HG03520 (cell line): ENCODE results near the gene ARHGEF7.

ENCODE experiments used
- ATAC-seq: cut with Tn5 transposase; IDR thresholded peaks from one replicate; pipeline ENCODE4 v1.9.1; 2021; ENCODE audit warnings: mild to moderate bottlenecking, moderate library complexity; ENCODE audit not compliant: unreplicated experiment

Gene ARHGEF7

DNA sequence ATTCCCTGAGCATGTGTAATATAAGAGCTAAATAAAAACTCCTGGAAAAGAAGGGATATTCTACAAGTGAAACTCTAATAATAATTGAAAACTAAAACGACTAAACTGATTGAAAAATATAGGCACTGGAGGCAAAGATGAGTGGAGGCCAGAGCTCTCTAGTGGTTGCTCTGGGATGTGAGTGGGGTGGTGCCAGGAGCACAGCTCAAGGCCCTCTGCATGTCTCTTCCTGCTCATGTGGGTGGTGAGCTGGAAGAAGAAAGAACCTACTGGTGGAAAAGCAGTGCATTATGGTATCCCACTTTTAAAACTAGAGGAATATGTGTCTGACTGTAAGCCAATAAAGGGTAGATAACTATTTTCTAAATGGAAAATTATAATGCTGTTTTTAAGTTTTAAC lies 15.8 kb upstream of the ARHGEF7 start:
- ATAC-seq: no peak

DNA sequence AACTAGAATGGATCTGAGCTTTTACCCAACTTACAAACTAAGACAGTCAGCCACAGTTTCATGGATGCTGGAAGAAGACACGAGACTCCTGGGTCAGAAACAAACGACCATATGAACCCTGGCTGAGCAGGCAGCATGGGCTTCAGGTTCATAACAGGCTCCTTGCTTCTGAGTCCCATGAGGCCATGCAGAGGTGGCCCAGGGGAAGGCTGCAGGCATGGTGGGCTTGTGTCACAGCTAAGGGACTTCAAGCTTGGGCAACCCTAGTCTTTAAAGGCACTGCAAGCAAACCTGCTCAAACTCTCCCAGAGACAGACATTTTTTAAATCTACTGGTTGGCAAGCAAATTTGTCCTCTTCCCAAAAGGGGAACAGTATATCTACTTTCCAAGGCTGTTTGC lies 5.1 kb upstream of the ARHGEF7 start:
- no peak for ATAC-seq

DNA sequence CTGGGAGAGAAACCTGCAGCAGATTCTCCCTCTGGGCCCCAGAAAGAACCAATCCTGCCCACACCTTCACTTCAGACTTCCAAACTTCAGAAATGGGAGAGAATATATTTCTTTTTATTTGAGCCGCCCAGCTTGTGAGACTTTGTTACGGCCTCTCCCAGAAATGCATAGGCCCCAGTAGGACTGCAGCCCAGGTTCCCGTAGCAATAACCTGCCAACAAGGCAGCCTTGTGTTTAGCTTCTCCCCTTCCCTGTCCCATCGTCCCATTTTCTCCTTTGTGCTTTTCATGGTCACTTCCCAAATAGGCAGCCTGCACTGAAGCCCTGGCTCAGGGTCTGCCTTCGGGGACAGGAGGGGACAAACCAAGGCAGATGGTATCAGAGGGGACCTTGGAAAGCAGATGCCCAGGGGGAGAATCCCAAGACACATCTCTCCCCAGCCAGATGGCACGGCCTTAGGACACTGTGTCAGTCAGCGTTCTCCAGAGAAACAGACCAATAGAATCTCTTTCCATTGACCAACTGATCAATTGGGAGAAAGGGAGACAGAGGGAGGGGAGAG lies 3.7 kb upstream of the ARHGEF7 start:
- ATAC-seq: no peak

DNA sequence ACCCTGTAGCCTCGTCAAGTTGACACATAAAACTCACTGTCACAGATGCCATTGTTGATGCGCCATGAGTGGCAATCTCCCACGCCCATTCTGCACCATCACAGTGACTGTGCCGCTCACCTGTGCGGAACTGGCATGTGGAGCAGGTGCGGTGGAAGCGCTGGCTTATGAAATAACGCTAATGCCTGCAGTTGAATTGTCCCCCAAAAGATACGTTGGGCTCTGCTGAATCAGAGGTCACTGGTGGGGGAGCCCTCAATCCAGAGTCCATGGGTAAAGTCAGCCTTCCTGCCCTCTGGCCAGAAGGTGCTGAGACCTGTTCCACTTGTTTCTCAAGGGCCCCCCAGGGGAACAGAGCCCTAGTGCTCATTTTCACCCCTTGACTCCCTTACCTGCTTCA lies 2.9 kb upstream of the ARHGEF7 start:
- no peak for ATAC-seq

DNA sequence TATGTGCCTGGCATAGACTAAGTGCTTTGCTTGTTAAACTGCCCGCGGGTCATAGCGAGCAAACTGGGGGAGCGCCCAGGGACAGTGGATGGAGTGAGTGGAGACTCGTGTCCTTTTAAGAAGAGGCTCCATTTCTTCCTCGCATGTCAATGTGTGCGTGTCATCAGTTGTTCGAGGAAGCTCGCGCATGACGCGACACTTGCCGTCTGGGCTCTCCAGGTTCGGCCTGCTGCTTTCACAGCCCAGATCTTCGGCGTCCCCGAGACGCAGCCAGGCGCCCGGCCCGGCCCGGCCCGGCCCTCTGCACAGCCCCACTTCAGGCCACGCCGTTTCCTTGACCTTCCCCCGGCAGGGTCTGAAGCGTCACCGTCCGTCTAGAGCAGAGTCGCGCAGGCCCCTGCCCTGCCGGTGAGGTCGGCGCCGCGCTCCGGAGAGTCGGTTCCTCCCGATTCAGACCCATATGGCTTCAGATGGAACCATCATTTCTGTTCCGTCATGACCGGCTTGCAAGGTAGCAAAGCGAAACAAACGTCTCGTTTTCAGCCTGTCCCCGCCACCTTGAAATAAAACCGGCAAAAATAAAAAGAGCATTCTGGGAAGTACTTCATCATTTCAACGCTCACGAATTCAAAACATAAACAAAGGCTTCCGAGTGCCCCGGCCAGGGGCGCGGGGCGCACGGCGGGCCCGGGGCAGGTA lies 599 bp upstream of the ARHGEF7 start:
- no peak for ATAC-seq

DNA sequence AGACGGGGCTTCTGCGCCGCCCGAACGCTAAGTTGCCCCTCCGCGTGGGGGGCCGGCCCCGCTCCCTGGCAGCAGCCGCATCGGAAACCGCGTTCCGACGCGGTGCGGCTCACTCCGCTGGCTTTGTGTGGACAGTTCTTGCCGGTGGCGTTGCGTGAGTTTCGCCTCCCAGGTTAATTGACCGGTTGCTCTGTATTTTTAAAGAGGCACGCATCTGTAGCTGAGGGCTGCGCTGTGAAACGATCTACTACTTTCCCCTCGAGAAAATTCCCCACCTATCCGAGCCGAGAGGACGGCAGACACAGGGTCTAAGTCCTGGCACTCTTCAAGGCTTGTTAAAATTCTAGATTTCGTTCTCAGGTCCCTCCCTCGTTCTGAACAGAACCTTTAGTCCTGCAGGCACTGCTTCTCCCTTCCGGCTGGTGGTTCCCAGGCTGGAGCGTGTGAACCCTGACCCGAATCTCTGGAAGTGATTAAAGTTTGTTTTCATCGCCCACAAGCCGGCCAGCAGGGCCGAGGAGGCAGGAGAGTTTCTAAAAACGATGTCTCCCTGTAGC lies 933 bp downstream of the ARHGEF7 start:
- ATAC-seq: no peak

DNA sequence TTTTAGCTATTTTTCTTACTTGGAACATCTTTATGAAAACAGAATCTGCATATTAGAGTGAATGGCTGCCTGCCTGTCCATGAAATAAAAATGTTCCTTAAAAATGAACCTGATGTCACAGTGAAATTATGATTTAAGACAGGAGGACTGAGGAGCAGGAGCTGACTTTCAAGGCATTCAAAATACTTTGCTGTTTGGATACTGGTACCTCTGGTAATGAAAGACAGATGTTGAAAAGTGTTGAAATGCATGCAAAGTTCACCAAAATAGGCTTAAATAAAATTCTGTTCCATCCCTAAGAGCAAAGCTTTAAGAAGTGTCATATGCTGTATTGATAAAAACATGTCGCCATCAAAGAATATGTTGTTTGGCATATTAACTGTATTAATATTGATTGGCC lies 1.7 kb downstream of the ARHGEF7 start:
- no peak for ATAC-seq

DNA sequence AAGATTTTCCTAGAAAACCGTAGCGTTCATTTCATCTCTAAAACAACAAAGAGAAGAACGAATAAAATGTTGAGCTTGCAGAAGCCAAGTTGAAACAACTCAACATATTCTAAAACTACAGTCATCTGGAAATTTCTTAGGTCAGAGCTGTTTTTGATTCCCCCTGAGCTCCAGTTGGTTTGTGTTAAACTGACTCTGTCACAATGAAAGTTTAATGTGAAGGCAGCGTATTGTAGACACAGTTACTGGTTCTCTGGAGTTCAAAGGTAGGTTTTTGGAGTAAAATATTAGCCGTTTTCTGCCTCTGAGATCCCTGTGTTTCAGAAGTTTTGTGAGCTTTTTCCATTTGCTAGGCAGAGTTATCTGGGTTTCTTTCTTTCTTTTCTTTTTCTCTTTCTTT lies 2.2 kb downstream of the ARHGEF7 start:
- no peak for ATAC-seq

DNA sequence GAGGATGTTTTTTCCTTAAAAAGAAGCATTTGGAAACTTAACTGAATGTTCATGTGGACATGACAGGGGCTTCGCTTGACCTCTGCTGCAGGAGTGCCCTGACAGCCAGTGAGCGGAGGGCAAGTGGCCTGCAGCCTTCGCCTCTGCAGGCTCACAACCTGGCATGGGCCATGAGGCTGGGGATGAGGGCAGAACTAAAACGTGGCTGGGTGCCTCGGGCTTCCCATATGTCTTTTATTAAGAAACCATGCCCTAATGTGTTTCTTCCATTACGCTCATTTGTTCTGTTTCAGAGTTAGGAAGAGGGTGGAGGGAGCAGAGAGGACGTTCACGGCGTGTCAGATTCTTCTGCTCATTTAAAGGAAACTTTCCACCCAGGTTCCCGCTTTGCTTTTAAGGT lies 2.9 kb downstream of the ARHGEF7 start:
- no peak for ATAC-seq

DNA sequence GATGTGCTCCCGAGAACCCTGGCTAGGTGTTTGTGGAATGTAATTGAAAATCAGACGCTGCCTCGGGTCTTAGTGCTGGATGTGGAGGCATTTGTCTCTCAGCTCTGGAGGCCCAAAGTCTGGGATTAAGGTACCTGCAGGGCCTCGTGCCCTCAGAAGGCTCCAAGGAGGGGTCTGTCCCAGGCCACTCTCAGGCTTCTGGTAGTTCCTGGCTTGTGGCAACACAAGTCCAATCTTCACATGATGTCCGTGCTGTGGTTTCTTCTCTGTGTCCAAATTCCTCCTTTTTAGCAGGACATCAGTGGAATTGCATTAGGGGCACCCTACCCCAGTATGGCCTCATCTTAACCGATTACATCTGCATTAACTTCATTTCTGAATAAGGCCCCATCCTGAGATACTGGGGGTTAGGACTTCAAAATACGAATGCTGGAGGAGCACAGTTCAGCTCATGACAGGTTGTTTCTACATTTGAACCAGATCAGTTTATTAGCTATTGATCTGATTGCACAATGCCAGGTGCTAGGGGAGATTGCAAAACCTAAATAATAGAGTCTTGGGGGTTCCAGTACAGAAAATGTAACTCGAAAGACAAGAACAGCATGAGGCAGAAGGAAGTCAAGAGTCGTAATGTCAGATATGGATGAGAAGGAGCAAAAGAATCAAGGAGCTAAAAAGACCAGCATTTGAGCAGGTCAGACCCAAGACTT lies 3.9 kb downstream of the ARHGEF7 start:
- ATAC-seq: no peak

DNA sequence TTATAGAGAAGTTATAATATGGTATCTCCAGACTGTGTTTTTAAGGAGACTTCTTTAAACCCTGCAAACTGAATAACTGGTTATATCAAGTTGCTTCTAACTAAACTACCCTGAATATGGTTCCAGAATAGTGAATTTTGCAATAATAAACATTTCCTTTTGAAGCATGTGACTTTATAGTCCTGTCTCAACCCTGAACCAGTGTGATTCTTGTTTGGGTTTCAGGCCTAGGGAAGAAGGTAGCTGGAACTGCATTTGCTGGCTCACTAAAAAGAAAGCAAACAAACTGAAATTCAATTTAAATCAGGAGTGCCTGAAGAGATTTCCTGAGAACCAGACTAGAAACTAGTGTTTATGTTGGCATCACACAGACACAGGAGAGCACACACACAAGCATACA lies 4.9 kb downstream of the ARHGEF7 start:
- ATAC-seq: no peak

DNA sequence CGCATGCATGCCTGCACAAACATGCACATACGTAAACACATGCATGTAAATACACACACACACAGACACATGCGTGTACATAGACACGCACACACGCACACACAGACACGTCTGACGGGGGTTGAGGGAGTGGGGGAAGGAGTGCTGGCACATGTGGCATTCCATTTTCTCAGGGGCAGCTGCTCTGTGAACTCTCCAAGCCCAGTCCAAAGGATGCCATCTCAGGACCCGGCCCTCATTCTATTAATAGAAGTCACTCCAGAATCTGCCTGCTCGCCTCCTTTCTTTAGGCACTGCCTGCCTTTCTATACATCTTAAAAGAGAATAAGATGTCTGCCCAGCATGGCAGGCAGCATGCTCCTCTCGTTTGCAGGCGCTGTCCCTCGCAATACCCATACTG lies 5.3 kb downstream of the ARHGEF7 start:
- no peak for ATAC-seq

DNA sequence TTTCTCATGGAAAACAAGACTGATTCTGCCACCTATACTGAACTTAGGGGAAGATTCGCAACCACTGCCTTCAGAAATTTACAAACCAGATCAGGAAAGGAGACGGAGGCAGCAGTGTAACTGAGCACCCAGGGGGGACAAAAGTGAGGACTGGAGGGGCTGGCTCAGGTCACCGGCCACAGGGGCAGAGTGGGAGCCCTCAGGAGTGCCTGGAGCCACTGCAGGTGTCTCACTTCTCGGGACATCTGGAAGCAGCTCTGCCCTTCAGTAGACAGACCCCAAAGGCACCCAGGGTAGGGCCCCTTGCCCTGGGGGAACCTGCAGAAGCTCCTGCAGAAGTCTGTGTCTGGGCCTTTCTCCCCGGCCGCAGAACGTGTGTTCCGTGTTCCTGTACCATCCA lies 5.8 kb downstream of the ARHGEF7 start:
- ATAC-seq: no peak

DNA sequence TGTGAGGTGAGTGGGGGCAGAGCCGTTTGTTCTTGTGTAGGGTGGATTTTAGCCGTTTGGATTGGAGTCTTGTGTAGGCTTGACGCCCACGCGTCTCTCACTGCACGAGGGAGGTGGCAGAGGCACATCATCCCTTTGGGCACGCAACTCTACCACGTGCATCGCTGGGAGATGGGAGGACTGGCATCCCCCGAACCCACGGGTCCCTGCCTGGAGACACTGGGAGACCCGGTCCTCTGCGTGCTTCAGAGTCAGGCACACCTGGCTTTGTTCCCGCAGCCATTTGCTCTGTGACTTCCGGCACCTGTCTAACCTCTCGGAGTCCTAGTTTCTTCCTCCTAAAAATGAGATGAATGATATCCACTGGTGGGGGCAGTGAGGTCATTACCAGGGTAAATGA lies 6.4 kb downstream of the ARHGEF7 start:
- no peak for ATAC-seq

DNA sequence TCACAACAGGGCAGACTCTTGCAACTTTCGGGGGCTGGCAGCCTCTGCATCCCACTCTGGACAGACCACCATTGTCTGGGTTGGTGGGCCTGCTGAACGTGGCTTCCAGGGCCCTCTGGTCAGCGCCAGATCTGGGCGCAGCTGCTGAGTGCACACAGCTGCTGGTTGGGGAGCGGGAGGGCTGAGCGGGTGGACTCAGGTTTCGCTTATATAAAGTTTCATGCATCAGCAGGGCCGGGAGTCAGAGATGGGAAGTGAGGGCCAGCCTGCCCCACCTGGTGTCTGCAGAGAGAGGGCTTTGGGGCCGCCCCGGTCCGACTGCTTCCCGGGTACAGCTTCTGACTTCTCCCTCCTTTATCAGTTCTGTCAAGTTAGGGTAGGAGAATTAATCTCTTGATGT lies 6.9 kb downstream of the ARHGEF7 start:
- no peak for ATAC-seq

DNA sequence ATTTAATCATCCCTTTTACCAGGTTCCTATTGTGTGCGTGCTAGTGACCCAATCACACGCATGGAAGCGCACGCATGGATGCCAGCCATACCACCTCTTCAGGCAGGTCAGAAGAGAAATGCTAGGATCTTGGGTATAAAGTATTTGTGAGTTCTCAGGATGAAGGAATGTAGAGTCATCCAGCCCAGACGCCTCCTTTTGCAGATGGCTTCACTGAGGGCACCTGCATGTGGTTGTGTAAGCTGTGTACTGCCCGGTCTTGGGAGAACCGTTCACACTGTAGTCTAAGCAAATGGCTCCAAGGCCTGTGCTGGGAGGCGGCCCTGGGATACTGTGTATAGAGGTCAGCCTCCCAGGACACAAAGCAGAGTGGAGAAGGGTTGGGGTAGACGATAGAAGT lies 7.5 kb downstream of the ARHGEF7 start:
- no peak for ATAC-seq

DNA sequence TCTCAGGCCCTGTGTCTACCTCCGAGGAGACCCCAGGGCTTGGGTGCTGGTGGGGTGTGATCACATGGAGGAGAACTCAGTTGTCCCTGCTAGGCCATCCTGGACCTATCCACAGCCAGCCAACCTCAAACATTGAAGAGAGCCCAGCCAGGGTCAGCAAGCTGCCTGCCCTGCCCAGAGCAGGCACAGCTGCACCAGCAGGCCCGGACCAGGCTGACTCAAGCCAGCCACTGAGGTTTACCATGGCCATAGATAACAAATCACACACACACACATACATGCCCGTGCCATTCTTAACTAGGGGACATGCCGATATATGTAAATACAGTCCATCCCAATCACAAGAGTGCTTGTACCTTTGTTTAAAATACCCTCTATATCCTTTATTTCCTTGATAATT lies 8.1 kb downstream of the ARHGEF7 start:
- no peak for ATAC-seq

DNA sequence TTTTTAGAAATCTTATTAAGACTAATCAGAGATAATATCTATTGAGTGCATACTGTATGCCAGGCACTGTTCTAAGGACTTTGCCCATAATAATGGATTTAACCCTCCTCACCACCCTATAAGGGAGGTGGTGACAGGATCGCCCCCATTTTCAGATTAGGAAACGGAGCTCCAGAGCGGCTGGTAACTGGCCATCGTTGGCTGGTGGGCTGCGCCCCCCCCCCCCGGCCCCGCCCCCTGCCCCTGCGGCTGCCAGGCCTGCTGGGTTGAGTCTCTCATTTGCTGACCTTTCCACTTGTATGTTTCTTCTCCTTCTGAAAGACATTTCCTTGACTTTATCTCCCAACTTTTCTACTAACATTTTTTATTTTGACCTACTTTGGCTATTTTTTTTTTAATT lies 8.5 kb downstream of the ARHGEF7 start:
- ATAC-seq: no peak

DNA sequence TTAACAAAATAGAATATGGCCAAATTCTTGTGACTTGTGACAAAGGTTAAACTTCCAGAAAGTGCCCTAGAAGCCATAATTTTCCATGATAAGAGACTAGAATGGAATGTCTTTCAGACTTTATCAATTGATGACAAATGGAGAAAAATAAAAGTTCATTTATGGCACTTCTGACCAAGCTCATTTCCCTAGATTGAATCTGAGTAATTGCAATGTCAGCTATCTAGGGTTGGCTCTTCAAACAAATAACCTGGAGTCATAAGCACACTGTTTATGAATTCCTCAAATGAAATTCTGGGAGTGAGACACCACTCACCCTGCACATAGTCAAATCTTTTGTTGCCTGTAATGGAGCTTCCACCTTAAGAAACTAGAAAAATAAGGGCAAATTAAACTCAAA lies 11.4 kb downstream of the ARHGEF7 start:
- no peak for ATAC-seq

DNA sequence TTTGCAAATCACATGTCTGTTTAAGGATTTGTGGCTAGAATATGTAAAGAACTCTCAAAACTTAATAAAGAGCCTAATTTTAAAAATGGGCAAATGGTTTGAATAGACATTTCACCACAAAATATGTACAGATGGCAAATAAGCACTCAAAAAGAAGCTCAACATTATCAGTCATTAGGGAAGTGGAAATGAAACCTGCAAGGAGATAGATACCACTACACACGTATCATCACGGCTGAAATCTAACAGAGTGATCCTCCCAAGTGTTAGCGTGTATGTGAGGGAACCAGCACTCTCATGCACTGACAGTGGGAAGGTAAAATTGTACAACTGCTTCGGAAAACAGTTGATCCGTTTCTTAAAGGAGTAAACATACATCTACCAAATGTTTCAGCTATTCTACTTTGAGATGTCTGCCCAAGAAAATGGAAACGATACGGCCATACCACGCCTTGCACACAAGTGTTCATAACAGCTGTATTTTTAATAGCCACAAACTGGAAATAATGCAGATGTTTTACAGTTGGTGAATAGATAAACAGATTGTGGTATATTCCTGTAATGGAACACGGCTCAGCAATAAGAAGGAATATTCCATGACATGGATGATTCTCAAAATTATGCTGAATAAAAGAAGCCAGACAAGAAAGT lies 14.5 kb downstream of the ARHGEF7 start:
- peak; percentile 99 for ATAC-seq

DNA sequence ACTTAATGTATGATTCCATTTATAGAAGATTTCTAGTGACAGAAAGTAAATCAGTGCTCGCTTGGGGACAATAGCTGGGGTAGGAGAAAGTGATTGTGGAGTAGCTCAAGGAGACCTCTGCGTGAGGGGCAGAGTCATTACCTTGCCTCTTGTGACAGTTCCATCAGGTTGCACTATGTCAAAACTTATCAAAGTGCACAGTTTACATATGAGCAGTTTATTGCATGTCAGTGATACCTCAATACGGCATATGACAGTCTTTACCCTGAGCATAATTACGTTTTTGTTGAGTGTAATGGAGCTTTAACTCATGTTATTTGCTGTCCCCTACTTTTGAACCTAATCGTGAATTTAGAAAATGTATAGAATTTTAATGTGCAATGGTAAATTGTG lies 15.0 kb downstream of the ARHGEF7 start:
- ATAC-seq: peak; percentile 17

DNA sequence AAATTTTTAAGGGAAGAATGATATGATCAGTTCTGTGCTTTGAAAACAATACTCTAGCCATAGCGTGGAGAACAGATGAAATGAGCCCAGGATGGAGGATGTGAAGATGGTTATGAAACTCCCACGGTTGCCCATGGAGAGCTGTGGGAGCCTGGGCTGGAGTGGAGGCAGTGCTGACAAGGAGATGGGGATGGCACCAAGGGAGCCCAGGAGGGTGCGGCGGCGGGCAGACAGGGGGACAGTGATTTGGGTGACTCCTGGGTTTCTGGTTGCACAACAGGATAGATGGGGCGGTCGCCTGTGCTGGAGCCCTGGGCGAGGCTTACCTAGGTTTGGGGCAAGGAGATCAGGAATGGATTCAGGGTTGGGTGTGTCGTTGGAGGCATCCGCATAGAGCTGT lies 15.9 kb downstream of the ARHGEF7 start:
- ATAC-seq: no peak
